Heart right ventricle (tissue), 16 donors: ENCODE data around the gene PADI4. TPM values are rescaled to one million over a fixed set of nuclear protein-coding genes. Genes with fewer than 3 reads are reported as not detected.
A peak's percentile ranks its signal among the peaks of the same experiment; 100 is the strongest.

Experiments
- ATAC-seq, 8 donors: fragments of 200-7000 bp; cut with Tn5 transposase; one replicate each; pipeline ENCODE4 v1.9.1; 2020; ENCODE audit warnings: mild to moderate bottlenecking in 8 of 8, moderate library complexity in 8 of 8, moderate number of reproducible peaks in 1 of 8
- DNase-seq, 2 donors: peaks; one replicate each; pipeline ENCODE4 v3.0.0-alpha.2; 2020
- H3K27ac ChIP-seq, 10 donors: fragments of 200-600 bp; sonication (generic) in 2 of 10; one replicate each; pipeline versions ENCODE4 v1.5.0 to v1.8.0; 2020 to 2022; ENCODE audit warnings: mild to moderate bottlenecking in 3 of 10
- H3K27me3 ChIP-seq, 7 donors: fragments of 200-600 bp; one replicate each; pipeline ENCODE4 v1.8.0; 2021 to 2022; ENCODE audit warnings: mild to moderate bottlenecking in 2 of 7
- H3K36me3 ChIP-seq, 9 donors: fragments of 200-600 bp; sonication (generic) in 1 of 9; one replicate each; pipeline versions ENCODE4 v1.5.0 to v1.8.0; 2020 to 2022; ENCODE audit warnings: mild to moderate bottlenecking in 2 of 9
- H3K4me1 ChIP-seq, 9 donors: fragments of 200-600 bp; sonication (generic) in 1 of 9; one replicate each; pipeline versions ENCODE4 v1.5.0 to v1.8.0; 2020 to 2022; ENCODE audit warnings: mild to moderate bottlenecking in 4 of 9
- H3K4me3 ChIP-seq, 10 donors: fragments of 200-600 bp; sonication (generic) in 2 of 10; one replicate each; pipeline versions ENCODE4 v1.5.0 to v1.8.0; 2020 to 2022; ENCODE audit warnings: mild to moderate bottlenecking in 7 of 10, moderate library complexity in 2 of 10
- H3K9me3 ChIP-seq, 11 donors: fragments of 200-600 bp in 10 of 11; sonication (generic) in 2 of 11; one replicate each; pipeline versions ENCODE4 v1.5.0 to v1.8.0; 2013 to 2022; ENCODE audit warnings: mild to moderate bottlenecking in 2 of 11, control low read depth in 1 of 11, moderate library complexity in 1 of 11
- WGBS, 2 donors: extraction: QIAGEN DNeasy Blood & Tissue Kit; methylation state at CpG; one replicate each; pipeline ENCODE4 v1.1.7; 2013; ENCODE audit warnings: inconsistent platforms in 1 of 2; 5-methylcytosine and 5-hydroxymethylcytosine counted together
- intact Hi-C, 10 donors: fragments of 100-400 bp; cut with DNase I; formaldehyde crosslinking; loops; one replicate each; pipeline versions ENCODE4 v1.11.1 to v1.14.2; 2022
- polyA plus RNA-seq, 2 donors: library from polyadenylated mRNA; stranded (reverse); fragments of 200-250 nt; gene quantifications; one replicate each; pipeline ENCODE4 v1.2.3, GENCODE V29; 2013
- total RNA-seq, 10 donors: library from RNA; stranded (reverse); fragmentation: NEBNext Ultra II Directional in 3 of 10; extraction: Animal tissue kit (Norgen Biotek cat#: 25700) in 3 of 10; gene quantifications; one replicate each; pipeline versions ENCODE4 v1.2.1 to v1.2.4, GENCODE V29; 2021 to 2023
- TF ChIP-seq, protein P1 (sequence below), 9 donors: fragments of 200-600 bp; sonication (generic) in 2 of 9; IDR thresholded peaks; one replicate each; pipeline versions ENCODE4 v1.5.0 to v1.8.0; 2021 to 2022; ENCODE audit warnings: antibody characterized with exemption in 9 of 9, mild to moderate bottlenecking in 5 of 9, moderate library complexity in 1 of 9
- donor health status: Arrhythmogenic right ventricular cardiomyopathy.
- donor health status: ischemic (EF 13 %, LVEDD 7.1; RV severe dilation, severe dysfunction).
- donor health status: healthy with polysubstance abuse.
- donor health status: DM: no; HTN: yes; CAD: no.
- donor health status: DM: no; HTN: no; CAD: no.
- donor health status: ischemic (EF 25% LVEDD 6.9; RV normal size, moderate dysfunction).
- donor health status: ischemic (EF 25% LVEDD 5.7; RV mildly dilated, moderate dysfunction).
- donor health status: healthy.
- donor health status: DM: yes; HTN: yes; CAD: no.
- donor health status: Ischemic cardiomyopathy.
- donor health status: ischemic (EF 35%, LVEDD 5.7; RV mildly dilated, moderate dysfunction).
- donor health status: nonischemic (EF 11% LVEDD 7.7; RV severe dilation, severe dysfunction).
- donor health status: DM: yes; HTN: yes; CAD: no.
- donor health status: PGD.
- donor health status: ischemic (EF 29% LVEDD 5.4; RV normal size, mild dysfunction).
- donor health status: nonischemic (EF 23%, LVEDD 6.1; RV moderate dilation, normal function).

Gene PADI4
- total and polyA plus RNA-seq, 12 donors = 0.06 to 3.0 (median 0.61) TPM; not detected in 2

GRCh38 chr1:17278996-17279830, 28.8 kb upstream of the PADI4 start:
- intact Hi-C loops = no loop called here
- Histone ChIP-seq H3K36me3 (no peaks in the 10 kb centered on the region), H3K4me3 (no peak overlapping the region), H3K27me3 (peaks cover 6 to 62% (median 44%) of the 10 kb centered on the region in 7 donors), H3K27ac (no peak overlapping the region), H3K4me1 (peaks cover 0 to 27% (median 0%) of the 10 kb centered on the region in 9 donors), H3K9me3 (no peaks in the 10 kb centered on the region)
- DNase-seq (no peak), ATAC-seq (no peak)
- TF ChIP-seq, protein P1, sequence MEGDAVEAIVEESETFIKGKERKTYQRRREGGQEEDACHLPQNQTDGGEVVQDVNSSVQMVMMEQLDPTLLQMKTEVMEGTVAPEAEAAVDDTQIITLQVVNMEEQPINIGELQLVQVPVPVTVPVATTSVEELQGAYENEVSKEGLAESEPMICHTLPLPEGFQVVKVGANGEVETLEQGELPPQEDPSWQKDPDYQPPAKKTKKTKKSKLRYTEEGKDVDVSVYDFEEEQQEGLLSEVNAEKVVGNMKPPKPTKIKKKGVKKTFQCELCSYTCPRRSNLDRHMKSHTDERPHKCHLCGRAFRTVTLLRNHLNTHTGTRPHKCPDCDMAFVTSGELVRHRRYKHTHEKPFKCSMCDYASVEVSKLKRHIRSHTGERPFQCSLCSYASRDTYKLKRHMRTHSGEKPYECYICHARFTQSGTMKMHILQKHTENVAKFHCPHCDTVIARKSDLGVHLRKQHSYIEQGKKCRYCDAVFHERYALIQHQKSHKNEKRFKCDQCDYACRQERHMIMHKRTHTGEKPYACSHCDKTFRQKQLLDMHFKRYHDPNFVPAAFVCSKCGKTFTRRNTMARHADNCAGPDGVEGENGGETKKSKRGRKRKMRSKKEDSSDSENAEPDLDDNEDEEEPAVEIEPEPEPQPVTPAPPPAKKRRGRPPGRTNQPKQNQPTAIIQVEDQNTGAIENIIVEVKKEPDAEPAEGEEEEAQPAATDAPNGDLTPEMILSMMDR (IDR thresholded peaks at IDR 0.05) = no peak
- WGBS, 2 donors = 74 to 78% methylated on average over 14 of the region's 14 CpGs

DNA sequence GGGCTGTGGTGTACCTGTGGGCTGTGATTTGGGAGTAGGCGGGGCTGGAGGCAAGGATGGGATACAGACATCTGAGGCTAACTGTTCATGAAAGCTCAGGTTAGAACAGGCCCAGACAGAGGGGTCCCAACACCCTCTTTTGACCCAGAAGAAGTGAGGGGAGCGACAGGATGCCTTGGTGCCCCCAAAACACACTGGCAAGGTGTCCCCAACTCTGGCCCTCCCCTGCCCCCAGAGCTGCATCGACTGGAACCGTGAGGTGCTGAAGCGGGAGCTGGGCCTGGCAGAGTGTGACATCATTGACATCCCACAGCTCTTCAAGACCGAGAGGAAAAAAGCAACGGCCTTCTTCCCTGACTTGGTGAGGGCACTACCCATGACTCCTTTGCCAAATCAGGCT, 27.6 kb upstream of the PADI4 start:
- WGBS, 2 donors = 72 to 78% methylated on average over 7 of the region's 7 CpGs
- Histone ChIP-seq H3K4me3 (no peak overlapping the region), H3K27me3 (peaks cover 6 to 60% (median 40%) of the 10 kb centered on the region in 7 donors), H3K9me3 (no peaks in the 10 kb centered on the region), H3K36me3 (no peaks in the 10 kb centered on the region), H3K4me1 (peaks cover 0 to 27% (median 0%) of the 10 kb centered on the region in 9 donors), H3K27ac (no peak overlapping the region)
- DNase-seq (no peak), ATAC-seq (no peak)
- TF ChIP-seq, protein P1 (IDR thresholded peaks at IDR 0.05) = no peak
- intact Hi-C loops = no loop called here

DNA sequence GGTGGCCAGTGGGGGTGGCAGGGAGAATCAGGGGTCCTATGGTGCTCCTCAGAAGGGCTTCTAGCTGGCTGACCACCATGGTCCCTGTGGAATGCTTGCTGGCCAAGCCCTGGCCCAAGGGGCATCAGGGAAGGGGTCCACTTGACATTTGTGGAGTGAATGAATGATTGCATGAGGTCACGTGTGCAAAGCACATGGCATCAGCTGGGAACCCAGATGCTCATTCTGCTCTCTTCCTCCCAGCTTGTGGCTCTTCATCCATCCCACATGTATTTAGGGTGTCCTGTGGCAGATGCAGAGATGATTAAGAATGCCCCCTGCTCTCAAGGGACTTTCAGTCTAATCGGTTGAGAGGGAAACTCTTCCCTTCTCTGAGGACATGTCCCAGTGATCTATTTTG, 27.1 kb upstream of the PADI4 start:
- no peak overlapping the region for H3K27ac ChIP-seq
- H3K36me3 ChIP-seq = no peaks in the 10 kb centered on the region
- 70 to 79% methylated on average over 2 of the region's 2 CpGs for WGBS, 2 donors
- TF ChIP-seq, protein P1 (IDR thresholded peaks at IDR 0.05) = no peak
- intact Hi-C loops = no loop called here
- H3K4me1 ChIP-seq = peaks cover 0 to 27% (median 0%) of the 10 kb centered on the region in 9 donors
- H3K27me3 ChIP-seq = peaks cover 6 to 60% (median 36%) of the 10 kb centered on the region in 7 donors
- H3K9me3 ChIP-seq = no peaks in the 10 kb centered on the region
- DNase-seq (no peak), ATAC-seq (no peak)
- no peak overlapping the region for H3K4me3 ChIP-seq

DNA sequence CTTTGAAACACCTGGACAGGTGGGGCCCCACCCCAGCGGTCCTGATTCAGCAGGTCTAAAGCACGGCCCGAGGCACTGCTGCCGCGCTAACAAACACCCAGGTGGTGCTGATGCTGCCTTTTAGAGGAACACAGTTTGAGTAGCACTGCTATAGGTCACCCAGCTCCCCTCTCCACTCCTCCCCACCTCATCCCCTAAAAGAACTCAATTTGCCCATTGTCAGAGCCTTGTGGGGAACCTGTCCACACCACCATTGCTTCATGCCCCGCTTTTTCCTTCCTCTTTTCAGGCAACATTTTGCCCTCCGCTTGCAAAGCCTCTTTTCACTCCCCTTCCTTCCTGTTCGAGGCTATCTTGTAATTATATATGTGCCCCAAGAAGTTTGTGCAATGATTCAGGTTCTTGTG, 26.2 kb upstream of the PADI4 start:
- TF ChIP-seq, protein P1 (IDR thresholded peaks at IDR 0.05) = no peak
- intact Hi-C loops = no loop called here
- Histone ChIP-seq H3K27me3 (peaks cover under 1 to 57% (median 29%) of the 10 kb centered on the region in 7 donors), H3K4me1 (peaks cover 0 to 24% (median 0%) of the 10 kb centered on the region in 9 donors), H3K9me3 (no peaks in the 10 kb centered on the region), H3K27ac (peak overlapping the region in 1 of 10 donors; percentile 47), H3K36me3 (no peaks in the 10 kb centered on the region), H3K4me3 (no peak overlapping the region)
- peak in 2 of 8 donors; percentile 13 to 54 for ATAC-seq
- WGBS, 2 donors = 64 to 71% methylated on average over 8 of the region's 8 CpGs
- DNase-seq = no peak
